HG02642 (cell line): Measurements from ENCODE around the gene EHMT2.
"Not testable (repeated sequence)": the region's sequence is repeated elsewhere in the genome, so short reads cannot be mapped to it uniquely, and the experiment has no call there.

ENCODE experiments used
- ATAC-seq: cut with Tn5 transposase; IDR thresholded peaks from one replicate; pipeline ENCODE4 v1.9.1; 2021; ENCODE audit warnings: mild to moderate bottlenecking; ENCODE audit not compliant: unreplicated experiment, poor library complexity

Gene EHMT2

DNA sequence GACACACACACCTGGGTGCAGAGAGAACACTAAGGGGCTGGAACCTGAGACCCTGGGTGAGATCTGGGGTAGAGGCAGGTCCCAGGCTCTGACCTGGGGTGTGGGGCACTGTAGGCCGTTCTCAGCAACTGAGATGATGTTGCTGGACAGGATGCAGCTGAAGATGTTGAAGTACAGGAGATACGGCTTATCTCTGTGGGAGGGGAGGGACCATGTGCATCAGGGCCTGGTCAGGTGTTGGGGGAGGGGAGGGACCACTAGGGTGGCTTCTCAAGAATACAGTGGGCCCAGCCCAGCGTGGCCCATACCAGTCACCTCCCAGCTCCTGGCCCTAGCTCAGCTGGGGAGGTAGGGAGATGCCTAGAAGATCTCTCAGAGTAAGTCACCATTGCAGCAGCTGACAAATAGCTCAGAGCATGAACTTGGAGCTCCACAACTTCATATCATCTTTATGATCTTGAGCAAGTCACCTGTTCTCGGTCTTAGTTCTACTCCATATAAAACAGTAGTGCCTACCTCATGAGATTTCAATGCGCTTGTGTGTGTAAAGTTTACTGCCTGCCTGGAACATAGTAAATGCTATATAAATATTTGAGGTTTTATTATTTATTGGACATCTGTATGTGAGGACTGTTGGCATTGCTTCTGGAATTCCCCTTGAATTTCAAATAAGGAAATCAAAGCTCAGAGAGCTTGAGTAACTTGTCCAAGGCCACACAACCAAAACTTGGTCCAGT lies 22.5 kb downstream of the EHMT2 start:
- ATAC-seq: no peak

GRCh38 chr6:31874084-31874670 lies 23.3 kb downstream of the EHMT2 start:
- no peak for ATAC-seq

DNA sequence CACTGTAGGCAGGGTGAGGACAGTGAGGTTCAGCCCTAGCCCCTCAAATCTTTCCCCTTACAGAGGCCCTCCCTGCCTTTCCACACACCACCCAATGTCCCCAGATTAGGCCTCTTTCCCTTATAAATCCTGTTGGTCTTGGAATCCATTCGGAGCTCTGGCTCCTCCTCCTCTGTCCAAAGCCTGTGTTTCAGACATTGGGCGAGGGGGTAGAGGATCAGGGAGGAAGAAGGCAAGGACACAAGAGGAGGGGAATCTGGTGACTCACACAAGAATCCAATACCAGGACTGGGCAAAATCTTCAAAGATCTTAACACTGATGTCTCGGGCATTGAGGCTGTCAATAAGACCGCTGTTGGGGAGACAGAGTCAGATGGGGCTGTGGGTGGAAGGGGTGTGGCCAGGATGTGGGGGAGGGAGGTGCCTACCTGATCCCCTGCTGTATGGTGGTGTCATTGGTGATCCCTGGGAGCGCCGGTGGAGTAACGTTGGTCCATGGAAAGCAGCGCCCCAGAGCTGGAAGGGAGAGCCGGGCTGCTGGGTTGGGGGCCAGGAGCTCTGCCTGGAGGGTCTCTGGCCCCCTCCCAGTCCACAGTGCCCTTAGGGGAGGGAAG lies 26.3 kb downstream of the EHMT2 start:
- no peak for ATAC-seq

- ATAC-seq: no peak
These were observed 27.0 kb downstream of the EHMT2 start for GRCh38 chr6:31870385-31870921.

DNA sequence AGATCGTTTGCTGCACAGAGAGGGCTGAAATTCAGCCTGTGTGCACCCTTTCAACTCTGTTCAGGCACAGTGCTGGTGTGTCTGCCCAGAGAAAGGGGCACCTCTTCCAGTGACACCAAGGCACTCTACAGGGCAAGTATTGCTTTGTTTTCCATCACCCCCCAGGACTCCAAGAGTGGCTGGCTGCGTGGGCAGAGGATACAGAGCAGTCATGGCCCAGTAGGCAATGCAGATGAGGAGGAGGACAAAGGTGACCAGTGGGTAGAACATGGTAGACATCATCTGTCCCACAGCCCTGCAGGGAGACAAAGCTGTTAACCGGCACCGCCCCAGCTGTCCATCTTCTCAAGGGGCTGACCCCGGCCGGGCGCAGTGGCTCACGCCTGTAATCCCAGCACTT lies 28.2 kb downstream of the EHMT2 start:
- ATAC-seq: no peak

- ATAC-seq: not testable (repeated sequence)
These were observed 28.9 kb downstream of the EHMT2 start for GRCh38 chr6:31868658-31868971.

- ATAC-seq: no peak
These were observed 32.0 kb downstream of the EHMT2 start for GRCh38 chr6:31865205-31866118.

DNA sequence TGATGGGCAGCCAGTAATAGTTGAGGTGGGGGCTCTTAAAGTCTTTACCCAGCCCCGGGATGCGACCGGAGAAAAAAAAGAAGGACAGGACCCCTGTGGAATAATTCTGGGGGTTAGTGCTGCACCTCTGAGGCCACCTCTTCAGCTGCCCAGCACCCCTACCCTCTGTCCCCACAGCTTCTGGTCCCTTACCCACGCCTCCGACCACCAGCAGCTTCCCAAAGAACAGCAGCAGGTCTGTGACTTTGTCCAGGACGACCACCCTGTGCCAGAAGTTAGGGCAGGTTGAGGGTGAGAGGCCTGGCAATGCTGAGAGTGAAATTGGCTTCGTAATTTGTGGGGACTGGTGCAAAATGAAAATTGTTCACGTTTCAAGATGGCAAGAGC lies 32.7 kb downstream of the EHMT2 start:
- no peak for ATAC-seq

- not testable (repeated sequence) for ATAC-seq
These were observed 33.4 kb downstream of the EHMT2 start for GRCh38 chr6:31864123-31864562.

DNA sequence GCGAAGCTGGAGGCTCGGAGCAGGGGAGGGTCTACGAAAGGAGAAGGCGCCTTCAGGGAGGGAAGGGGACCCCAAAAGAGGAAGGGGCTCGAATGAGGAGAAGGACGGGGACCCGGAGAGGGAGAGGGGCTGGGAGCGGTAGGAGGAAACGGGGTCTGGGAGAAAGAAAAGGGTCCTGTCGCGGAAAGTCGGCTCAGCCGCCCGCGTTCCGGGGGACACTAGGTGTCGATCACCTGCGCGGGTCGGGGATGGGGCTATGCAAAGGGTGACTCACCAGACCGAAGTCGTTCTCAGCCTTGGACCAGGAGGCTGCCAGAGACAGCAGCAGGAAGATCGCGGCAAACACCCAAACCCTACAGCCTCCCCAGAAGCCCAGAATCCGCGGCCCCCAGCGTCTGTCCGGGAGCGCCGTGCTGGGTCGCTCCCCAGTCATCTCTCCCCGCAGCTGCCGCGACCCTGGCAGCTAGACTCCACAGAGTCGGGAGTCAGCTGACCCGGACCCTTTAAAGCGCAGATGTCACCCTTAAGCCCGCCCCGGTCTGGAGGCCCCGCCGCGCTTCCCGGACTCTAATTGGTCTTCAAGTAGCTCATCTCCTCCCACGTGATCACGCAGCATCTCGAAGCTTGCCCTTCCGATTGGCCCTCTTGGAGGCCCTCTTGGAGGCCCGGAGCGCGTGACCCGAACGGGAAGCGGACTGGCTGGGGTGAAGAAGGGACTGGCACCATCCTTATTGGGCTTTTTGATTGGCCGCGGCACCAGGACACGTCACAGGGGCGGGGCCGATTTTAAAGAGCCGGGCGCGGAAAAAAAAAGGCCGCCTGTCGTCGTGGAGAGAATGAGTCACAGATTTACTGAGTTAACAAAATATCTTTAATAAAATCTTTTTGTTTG lies 34.9 kb downstream of the EHMT2 start, which contains the start of gene NEU1:
TSS of gene NEU1 (minus strand) at position 478 of the 892 bp plus-strand sequence. CDS start at position 433, 45 bp downstream.
- peak; percentile 94 for ATAC-seq

- no peak for ATAC-seq
These were observed 35.6 kb downstream of the EHMT2 start for GRCh38 chr6:31861919-31862343.

DNA sequence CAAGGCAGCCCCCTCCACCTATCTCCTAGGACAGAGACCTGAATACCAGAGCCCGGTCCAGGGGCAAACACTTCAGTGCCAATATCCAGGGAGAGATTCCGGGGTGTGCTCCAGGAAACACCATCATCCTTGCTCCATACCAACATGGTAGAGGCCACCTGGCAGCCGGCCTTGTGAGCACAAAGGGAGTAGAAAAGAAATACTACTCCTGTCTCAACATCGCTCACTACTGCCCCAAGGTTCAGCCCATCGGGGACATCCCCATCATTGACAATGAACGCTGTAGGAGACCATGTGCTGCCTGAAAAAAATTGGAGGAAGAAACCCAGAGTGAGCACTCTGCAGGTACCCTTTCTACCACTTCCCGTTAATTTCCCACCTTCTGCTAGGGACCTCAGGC lies 36.3 kb downstream of the EHMT2 start:
- ATAC-seq: no peak

GRCh38 chr6:31860349-31860748 lies 37.1 kb downstream of the EHMT2 start:
- ATAC-seq: no peak

- no peak for ATAC-seq
These were observed 37.6 kb downstream of the EHMT2 start for GRCh38 chr6:31859923-31860322.

DNA sequence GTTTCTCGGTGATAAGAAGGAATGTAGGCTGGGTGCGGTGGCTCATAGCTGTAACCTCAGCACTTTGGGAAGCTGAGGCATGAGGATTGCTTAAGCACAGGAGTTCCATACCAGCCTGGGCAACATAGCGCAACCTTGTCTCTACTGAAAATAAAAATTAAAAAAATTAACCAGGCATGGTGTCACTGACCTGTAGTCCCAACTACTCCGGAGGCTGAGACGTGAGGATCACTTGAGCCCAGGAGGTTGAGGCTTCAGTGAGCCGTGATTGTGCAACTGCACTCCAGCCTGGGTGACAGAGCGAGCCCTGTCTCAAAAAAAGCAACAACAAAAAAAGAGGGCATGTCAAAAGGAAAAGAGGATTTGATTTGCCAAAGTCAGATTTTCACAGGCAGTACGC lies 38.8 kb downstream of the EHMT2 start:
- no peak for ATAC-seq

GRCh38 chr6:31857774-31858173 lies 39.7 kb downstream of the EHMT2 start:
- not testable (repeated sequence) for ATAC-seq

- not testable (repeated sequence) for ATAC-seq
These were observed 45.3 kb downstream of the EHMT2 start for GRCh38 chr6:31851980-31852718.

DNA sequence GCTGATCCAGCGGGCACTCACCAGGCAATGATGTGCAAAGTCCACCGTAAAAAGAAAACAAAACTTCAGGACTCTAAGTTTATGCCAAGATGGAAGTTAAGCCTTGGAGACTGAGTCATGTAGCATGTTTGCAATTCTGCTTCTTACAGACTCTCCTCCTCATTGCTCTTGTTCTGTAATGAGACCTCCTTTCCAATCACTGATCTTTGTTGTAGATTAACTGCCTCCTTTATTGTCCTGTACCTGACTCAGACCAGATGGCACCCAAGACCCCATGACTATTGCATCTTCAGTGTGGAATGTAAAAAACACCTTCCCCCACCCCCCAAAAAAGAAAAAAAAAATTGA lies 46.0 kb downstream of the EHMT2 start:
- no peak for ATAC-seq
